Testis (tissue), 2 donors: Measurements from ENCODE around the gene ITGAD.

Experiments used
- POLR2A ChIP-seq: fragments of 450-650 bp; IDR thresholded peaks from one replicate; pipeline ENCODE4 v1.6.1; 2017; ENCODE audit warnings: antibody characterized with exemption, mild to moderate bottlenecking, moderate library complexity
- TF ChIP-seq, protein P1 (sequence below), 3 experiments: fragments of 450-650 bp in 2 of 3; fragments of 200-600 bp in 1 of 3; sonication (generic) in 1 of 3; IDR thresholded peaks; one replicate each; pipeline ENCODE4 v1.5.1; 2016 to 2019; ENCODE audit warnings: antibody characterized with exemption in 3 of 3, mild to moderate bottlenecking in 2 of 3, moderate library complexity in 1 of 3

DNA sequence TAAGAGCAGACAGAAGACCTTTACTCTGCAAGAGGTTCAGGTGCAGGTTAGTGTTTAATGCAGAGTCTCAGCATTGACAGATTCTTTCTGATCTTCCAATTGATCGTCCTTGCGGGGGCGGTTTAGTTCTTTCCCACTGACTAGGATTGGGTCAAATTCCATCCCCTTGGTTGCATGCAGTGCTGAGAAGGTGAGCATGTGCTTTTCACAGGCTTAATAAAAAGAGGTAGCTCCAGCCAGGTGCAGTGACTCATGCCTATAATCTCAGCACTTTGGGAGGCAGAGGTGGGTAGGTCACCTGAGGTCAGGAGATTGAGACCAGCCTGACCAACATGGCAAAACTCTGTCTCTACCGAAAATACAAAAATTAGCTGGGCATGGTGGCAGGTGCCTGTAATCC lies 7.5 kb upstream of the ITGAD start:
- TF ChIP-seq, protein P1, sequence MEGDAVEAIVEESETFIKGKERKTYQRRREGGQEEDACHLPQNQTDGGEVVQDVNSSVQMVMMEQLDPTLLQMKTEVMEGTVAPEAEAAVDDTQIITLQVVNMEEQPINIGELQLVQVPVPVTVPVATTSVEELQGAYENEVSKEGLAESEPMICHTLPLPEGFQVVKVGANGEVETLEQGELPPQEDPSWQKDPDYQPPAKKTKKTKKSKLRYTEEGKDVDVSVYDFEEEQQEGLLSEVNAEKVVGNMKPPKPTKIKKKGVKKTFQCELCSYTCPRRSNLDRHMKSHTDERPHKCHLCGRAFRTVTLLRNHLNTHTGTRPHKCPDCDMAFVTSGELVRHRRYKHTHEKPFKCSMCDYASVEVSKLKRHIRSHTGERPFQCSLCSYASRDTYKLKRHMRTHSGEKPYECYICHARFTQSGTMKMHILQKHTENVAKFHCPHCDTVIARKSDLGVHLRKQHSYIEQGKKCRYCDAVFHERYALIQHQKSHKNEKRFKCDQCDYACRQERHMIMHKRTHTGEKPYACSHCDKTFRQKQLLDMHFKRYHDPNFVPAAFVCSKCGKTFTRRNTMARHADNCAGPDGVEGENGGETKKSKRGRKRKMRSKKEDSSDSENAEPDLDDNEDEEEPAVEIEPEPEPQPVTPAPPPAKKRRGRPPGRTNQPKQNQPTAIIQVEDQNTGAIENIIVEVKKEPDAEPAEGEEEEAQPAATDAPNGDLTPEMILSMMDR (IDR thresholded peaks at IDR 0.05), result no peak
- no peak for TF ChIP-seq POLR2A
